Thyroid gland (tissue), 4 donors: Measurements from ENCODE around the gene HPS5. TPM values are rescaled to one million over a fixed set of nuclear protein-coding genes. Genes with fewer than 3 reads are reported as not detected.

ENCODE experiments used
- DNase-seq, 2 donors: peaks; one replicate each; pipeline ENCODE4 v3.0.0-alpha.2; 2019
- H3K27ac ChIP-seq, 3 donors: fragments of 200-600 bp; sonication (generic); 1 replicate in 2 of 3; 2 replicates in 1 of 3; pipeline ENCODE4 v1.5.1; 2016 to 2019; ENCODE audit warnings: mild to moderate bottlenecking in 1 of 3, moderate library complexity in 1 of 3
- H3K27me3 ChIP-seq: fragments of 200-600 bp; sonication (generic); one replicate; pipeline ENCODE4 v1.5.1; 2019
- H3K36me3 ChIP-seq, 2 donors: fragments of 200-600 bp; sonication (generic); one replicate each; pipeline ENCODE4 v1.5.1; 2016 to 2019
- H3K4me1 ChIP-seq, 2 donors: fragments of 200-600 bp; sonication (generic); one replicate each; pipeline ENCODE4 v1.5.1; 2017 to 2019
- H3K4me3 ChIP-seq, 3 donors: fragments of 200-600 bp; sonication (generic); replicated peaks in 1 of 3; 1 replicate in 2 of 3; 2 replicates in 1 of 3; pipeline ENCODE4 v1.5.1; 2016; ENCODE audit warnings: mild to moderate bottlenecking in 1 of 3
- H3K9me3 ChIP-seq: fragments of 200-600 bp; sonication (generic); one replicate; pipeline ENCODE4 v1.5.1; 2017
- POLR2A ChIP-seq, 2 donors: fragments of 450-650 bp; IDR thresholded peaks; one replicate each; pipeline ENCODE4 v1.6.1; 2017; ENCODE audit warnings: antibody characterized with exemption in 2 of 2, mild to moderate bottlenecking in 2 of 2, moderate library complexity in 1 of 2
- WGBS, 2 donors: methylation state at CpG; one replicate each; pipeline ENCODE4 v1.1.5; 2017; 5-methylcytosine and 5-hydroxymethylcytosine counted together
- intact Hi-C: fragments of 100-400 bp; cut with DNase I; formaldehyde crosslinking; loops from one replicate; pipeline ENCODE4 v1.15.1; 2023
- total RNA-seq, 4 donors: library from RNA; depleted of rRNA; stranded (reverse); fragments of >200 nt; gene quantifications; one replicate each; pipeline ENCODE4 v1.2.3, GENCODE V29; 2016
- TF ChIP-seq, protein P1 (sequence below), 6 experiments: fragments of 200-600 bp in 3 of 6; fragments of 450-650 bp in 3 of 6; sonication (generic) in 3 of 6; IDR thresholded peaks; one replicate each; pipeline ENCODE4 v1.5.1; 2016 to 2019; ENCODE audit warnings: antibody characterized with exemption in 6 of 6, mild to moderate bottlenecking in 2 of 6, inconsistent platforms in 1 of 6, moderate library complexity in 1 of 6

The HPS5 gene
- total RNA-seq, 4 donors from 2014 or later, result 21.0 to 26.7 (median 24.2) TPM

DNA sequence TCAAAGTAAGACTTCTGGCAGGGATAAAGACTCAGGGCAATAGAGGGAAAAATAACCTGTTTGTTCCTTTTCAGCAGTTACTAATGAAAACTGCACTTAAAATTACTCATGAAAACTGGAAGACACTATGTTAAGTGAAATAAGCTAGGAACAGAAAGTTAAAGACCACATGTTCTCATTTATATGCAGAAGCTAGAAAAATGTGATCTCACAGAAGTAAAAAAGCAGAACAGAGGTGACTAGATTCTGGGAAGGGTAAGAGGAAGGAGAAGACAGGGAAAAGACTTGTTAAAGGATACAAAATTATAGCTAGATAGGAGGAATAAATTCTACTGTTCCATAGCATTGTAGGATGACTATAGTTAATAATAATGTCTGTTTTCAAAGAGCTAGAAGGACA, 22.2 kb downstream of the HPS5 start:
- Histone ChIP-seq H3K36me3 (peaks cover 33 to 51% of the 10 kb centered on the region in 2 donors), H3K4me1 (no peaks in the 10 kb centered on the region), H3K4me3 (no peak overlapping the region), H3K27me3 (no peaks in the 10 kb centered on the region), H3K27ac (no peak overlapping the region), H3K9me3 (no peaks in the 10 kb centered on the region)
- no peak for DNase-seq
- intact Hi-C loops, result no loop called here
- TF ChIP-seq, protein P1, sequence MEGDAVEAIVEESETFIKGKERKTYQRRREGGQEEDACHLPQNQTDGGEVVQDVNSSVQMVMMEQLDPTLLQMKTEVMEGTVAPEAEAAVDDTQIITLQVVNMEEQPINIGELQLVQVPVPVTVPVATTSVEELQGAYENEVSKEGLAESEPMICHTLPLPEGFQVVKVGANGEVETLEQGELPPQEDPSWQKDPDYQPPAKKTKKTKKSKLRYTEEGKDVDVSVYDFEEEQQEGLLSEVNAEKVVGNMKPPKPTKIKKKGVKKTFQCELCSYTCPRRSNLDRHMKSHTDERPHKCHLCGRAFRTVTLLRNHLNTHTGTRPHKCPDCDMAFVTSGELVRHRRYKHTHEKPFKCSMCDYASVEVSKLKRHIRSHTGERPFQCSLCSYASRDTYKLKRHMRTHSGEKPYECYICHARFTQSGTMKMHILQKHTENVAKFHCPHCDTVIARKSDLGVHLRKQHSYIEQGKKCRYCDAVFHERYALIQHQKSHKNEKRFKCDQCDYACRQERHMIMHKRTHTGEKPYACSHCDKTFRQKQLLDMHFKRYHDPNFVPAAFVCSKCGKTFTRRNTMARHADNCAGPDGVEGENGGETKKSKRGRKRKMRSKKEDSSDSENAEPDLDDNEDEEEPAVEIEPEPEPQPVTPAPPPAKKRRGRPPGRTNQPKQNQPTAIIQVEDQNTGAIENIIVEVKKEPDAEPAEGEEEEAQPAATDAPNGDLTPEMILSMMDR (IDR thresholded peaks at IDR 0.05), result no peak
- TF ChIP-seq POLR2A (IDR thresholded peaks at IDR 0.05), result no peak

DNA sequence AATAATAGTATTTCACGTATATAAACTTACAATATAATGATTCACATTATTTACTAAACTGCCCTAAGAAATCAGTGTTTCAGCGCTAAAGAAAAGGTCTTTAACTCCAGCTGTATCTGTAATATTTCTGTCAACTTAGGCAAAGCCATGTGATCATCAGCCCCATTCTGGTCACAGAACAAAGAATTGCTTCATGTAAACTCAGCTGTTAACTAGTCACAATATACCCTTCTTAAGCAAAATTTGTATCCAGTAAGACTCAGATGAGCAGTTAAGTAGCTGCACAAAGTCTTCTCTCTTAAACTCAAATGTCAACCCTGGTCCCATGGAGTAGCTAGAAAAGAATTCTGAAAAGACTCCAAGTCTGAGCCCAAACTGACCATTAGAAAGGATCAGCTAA, 26.6 kb downstream of the HPS5 start:
- intact Hi-C loops, result no loop called here
- TF ChIP-seq, protein P1 (IDR thresholded peaks at IDR 0.05), result no peak
- TF ChIP-seq POLR2A (IDR thresholded peaks at IDR 0.05), result no peak
- 94 to 97% methylated on average over 2 of the region's 2 CpGs for WGBS, 2 donors
- Histone ChIP-seq H3K4me1 (no peaks in the 10 kb centered on the region), H3K27me3 (no peaks in the 10 kb centered on the region), H3K27ac (no peak overlapping the region), H3K36me3 (peaks cover 53 to 59% of the 10 kb centered on the region in 2 donors), H3K9me3 (no peaks in the 10 kb centered on the region), H3K4me3 (no peak overlapping the region)
- DNase-seq, result no peak

DNA sequence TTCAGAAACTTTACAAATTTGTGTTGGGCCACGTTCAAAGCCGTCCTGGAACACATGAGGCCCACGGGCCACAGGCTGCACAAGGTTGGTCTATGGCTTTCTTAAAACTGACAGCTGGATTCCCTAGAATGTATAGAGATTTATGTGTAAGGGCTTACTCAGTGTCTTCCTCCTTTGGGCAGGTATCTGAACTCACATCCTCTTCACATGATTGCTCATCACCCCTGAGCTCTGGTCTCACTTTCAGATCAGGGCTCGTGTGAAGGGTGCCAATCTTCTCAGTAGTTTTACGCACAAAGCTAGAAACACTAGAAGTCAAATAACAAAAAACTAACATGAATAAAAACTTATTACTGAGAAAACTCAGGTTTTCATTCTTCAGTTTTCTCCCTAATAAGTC, 27.1 kb downstream of the HPS5 start:
- H3K36me3 ChIP-seq, result peaks cover 48 to 56% of the 10 kb centered on the region in 2 donors
- no peaks in the 10 kb centered on the region for H3K27me3 ChIP-seq
- H3K9me3 ChIP-seq, result no peaks in the 10 kb centered on the region
- no peak for TF ChIP-seq POLR2A (IDR thresholded peaks at IDR 0.05)
- no peak overlapping the region for H3K27ac ChIP-seq
- H3K4me3 ChIP-seq, result no peak overlapping the region
- no peaks in the 10 kb centered on the region for H3K4me1 ChIP-seq
- no peak for DNase-seq
- intact Hi-C loops, result no loop called here
- 95 to 96% methylated on average over 5 of the region's 5 CpGs for WGBS, 2 donors

DNA sequence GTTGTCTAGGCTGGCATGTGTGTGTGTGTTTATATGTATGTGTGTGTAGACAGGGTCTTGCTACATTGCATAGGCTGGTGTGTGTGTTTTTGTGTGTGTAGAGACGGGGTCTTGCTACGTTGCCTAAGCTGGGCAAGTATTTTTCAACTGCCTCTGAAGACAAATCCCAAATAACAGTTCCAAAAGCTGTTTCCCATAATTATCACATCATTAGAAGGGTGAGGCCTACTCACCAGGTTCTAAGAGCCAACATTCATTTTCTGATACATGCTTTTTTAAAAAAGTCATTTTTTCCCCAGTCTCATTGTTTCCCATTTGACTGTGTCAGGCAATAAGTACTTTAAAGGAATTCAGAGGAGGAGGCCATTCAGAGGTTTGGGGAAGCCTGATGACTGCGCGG, 33.0 kb downstream of the HPS5 start:
- WGBS, 2 donors, result 93 to 99% methylated on average over 4 of the region's 4 CpGs
- TF ChIP-seq POLR2A (IDR thresholded peaks at IDR 0.05), result no peak
- TF ChIP-seq, protein P1 (IDR thresholded peaks at IDR 0.05), result no peak
- Histone ChIP-seq H3K36me3 (peaks cover 43 to 62% of the 10 kb centered on the region in 2 donors), H3K9me3 (no peaks in the 10 kb centered on the region), H3K27ac (no peak overlapping the region), H3K4me1 (no peaks in the 10 kb centered on the region), H3K4me3 (no peak overlapping the region), H3K27me3 (no peaks in the 10 kb centered on the region)
- intact Hi-C loops, result no loop called here
- no peak for DNase-seq

DNA sequence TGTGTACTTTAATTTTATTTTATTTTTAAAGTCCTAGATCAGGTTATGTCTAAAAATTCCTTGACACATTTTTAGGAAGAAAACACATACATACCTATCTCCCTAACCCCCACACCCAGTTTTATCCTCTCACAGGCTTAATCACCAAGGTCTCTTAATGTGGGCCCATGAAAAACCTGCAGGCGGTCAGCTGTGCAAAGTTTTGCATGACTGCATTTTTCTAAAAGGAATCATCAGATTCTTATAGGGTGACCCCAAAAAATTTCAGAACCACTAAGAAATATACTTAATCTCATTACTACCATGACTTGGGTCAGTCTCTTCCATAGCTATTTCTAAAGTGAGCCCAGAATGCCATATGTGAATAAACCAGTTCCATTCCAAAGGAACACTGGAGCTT, 36.1 kb downstream of the HPS5 start:
- H3K36me3 ChIP-seq, result peaks cover 30 to 58% of the 10 kb centered on the region in 2 donors
- no peaks in the 10 kb centered on the region for H3K4me1 ChIP-seq
- no peaks in the 10 kb centered on the region for H3K27me3 ChIP-seq
- DNase-seq, result no peak
- no peak overlapping the region for H3K27ac ChIP-seq
- no peak overlapping the region for H3K4me3 ChIP-seq
- intact Hi-C loops, result no loop called here
- no peaks in the 10 kb centered on the region for H3K9me3 ChIP-seq
- TF ChIP-seq POLR2A (IDR thresholded peaks at IDR 0.05), result no peak
- TF ChIP-seq, protein P1 (IDR thresholded peaks at IDR 0.05), result no peak
- WGBS, 2 donors, result 97 to 100% methylated on average over 1 of the region's 1 CpG

DNA sequence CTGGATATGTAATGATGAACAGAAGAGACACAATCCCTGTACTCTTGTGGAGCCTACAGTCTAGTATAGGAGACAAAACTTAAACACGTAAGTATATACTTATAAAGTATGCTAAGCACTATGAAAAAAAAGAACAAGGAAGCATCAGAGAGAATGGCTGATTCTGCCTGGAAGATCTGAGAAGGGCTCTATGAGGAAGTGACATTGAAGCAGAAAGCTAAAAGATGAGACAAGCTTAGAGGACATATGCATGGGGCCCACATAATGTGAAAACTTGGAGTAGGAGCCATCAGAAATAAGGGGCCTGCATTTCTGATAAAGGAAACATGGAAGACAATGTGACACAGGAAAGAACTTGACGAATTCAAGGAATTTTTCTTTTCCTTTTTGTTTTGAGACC, 39.3 kb downstream of the HPS5 start:
- intact Hi-C loops, result no loop called here
- H3K27ac ChIP-seq, result no peak overlapping the region
- DNase-seq, result no peak
- H3K36me3 ChIP-seq, result peaks cover 36 to 52% of the 10 kb centered on the region in 2 donors
- no peak overlapping the region for H3K4me3 ChIP-seq
- WGBS, 2 donors, result 90 to 92% methylated on average over 2 of the region's 2 CpGs
- H3K4me1 ChIP-seq, result no peaks in the 10 kb centered on the region
- TF ChIP-seq, protein P1 (IDR thresholded peaks at IDR 0.05), result no peak
- no peak for TF ChIP-seq POLR2A (IDR thresholded peaks at IDR 0.05)
- H3K9me3 ChIP-seq, result no peaks in the 10 kb centered on the region
- no peaks in the 10 kb centered on the region for H3K27me3 ChIP-seq
